Neural cell (in vitro differentiated cells): ENCODE data around the gene FGD6.

Experiments
- POLR2AphosphoS5 ChIP-seq: IDR thresholded peaks from 2 replicates; pipeline ENCODE4 v1.6.1; 2012
- RAD21 ChIP-seq: fragments of 450-650 bp; conservative IDR thresholded peaks from 2 replicates; pipeline ENCODE4 v1.6.1; 2014; ENCODE audit warnings: antibody characterized with exemption, mild to moderate bottlenecking, moderate library complexity
- SMC3 ChIP-seq: fragments of 450-650 bp; conservative IDR thresholded peaks from 2 replicates; pipeline ENCODE4 v1.6.1; 2014; ENCODE audit warnings: antibody characterized with exemption, mild to moderate bottlenecking, moderate library complexity; ENCODE audit not compliant: poor library complexity
- TAF1 ChIP-seq: IDR thresholded peaks from 2 replicates; pipeline ENCODE4 v1.6.1; 2012; ENCODE audit warnings: low read depth
- TF ChIP-seq, protein P1 (sequence below): fragments of 450-650 bp; IDR thresholded peaks from 2 replicates; pipeline ENCODE4 v1.5.1; 2014; ENCODE audit warnings: antibody characterized with exemption, mild to moderate bottlenecking, moderate library complexity; ENCODE audit not compliant: poor library complexity, severe bottlenecking

DNA sequence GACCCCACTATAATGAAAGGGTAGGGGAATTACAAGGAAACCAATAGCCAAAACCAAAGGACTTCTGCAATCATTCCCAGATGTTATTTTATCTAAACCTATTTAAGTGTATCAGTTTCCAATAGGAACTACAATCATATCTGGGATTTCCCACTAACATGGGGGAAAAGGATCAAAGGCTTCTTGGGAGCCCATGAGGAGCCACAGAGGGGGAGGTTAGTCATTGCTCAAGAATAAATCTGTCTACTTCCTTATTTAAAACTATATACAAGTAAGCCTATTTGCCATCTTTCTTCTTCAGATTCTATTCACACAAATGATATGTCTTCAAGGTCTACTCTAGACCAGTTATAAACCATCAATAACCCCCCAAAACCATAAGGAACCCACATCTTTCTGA, 33.1 kb downstream of the FGD6 start:
- TF ChIP-seq, protein P1, sequence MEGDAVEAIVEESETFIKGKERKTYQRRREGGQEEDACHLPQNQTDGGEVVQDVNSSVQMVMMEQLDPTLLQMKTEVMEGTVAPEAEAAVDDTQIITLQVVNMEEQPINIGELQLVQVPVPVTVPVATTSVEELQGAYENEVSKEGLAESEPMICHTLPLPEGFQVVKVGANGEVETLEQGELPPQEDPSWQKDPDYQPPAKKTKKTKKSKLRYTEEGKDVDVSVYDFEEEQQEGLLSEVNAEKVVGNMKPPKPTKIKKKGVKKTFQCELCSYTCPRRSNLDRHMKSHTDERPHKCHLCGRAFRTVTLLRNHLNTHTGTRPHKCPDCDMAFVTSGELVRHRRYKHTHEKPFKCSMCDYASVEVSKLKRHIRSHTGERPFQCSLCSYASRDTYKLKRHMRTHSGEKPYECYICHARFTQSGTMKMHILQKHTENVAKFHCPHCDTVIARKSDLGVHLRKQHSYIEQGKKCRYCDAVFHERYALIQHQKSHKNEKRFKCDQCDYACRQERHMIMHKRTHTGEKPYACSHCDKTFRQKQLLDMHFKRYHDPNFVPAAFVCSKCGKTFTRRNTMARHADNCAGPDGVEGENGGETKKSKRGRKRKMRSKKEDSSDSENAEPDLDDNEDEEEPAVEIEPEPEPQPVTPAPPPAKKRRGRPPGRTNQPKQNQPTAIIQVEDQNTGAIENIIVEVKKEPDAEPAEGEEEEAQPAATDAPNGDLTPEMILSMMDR, result no peak
- TF ChIP-seq RAD21, result no peak
- no peak for TF ChIP-seq SMC3
- TF ChIP-seq TAF1, result no peak
- no peak for TF ChIP-seq POLR2AphosphoS5
